ENCODE results near the gene DNASE1L1.

GRCh38 chrX:154446430-154446829, 37.4 kb upstream of the DNASE1L1 start:
- TF ChIP-seq EZH2 (IDR thresholded peaks at IDR 0.05; ENCODE audit: borderline replicate concordance) (no peak), CTCF (IDR thresholded peaks at IDR 0.05; ENCODE audit: poor library complexity) (no peak), EZH2phosphoT487 (IDR thresholded peaks at IDR 0.05; ENCODE audit: low read depth, severe bottlenecking, unreplicated experiment) (no peak)
